Measurements from ENCODE around the gene DUSP1.

GRCh38 chr5:172758077-172758833 lies 12.7 kb downstream of the DUSP1 start:
- TF ChIP-seq, protein P1, sequence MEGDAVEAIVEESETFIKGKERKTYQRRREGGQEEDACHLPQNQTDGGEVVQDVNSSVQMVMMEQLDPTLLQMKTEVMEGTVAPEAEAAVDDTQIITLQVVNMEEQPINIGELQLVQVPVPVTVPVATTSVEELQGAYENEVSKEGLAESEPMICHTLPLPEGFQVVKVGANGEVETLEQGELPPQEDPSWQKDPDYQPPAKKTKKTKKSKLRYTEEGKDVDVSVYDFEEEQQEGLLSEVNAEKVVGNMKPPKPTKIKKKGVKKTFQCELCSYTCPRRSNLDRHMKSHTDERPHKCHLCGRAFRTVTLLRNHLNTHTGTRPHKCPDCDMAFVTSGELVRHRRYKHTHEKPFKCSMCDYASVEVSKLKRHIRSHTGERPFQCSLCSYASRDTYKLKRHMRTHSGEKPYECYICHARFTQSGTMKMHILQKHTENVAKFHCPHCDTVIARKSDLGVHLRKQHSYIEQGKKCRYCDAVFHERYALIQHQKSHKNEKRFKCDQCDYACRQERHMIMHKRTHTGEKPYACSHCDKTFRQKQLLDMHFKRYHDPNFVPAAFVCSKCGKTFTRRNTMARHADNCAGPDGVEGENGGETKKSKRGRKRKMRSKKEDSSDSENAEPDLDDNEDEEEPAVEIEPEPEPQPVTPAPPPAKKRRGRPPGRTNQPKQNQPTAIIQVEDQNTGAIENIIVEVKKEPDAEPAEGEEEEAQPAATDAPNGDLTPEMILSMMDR (IDR thresholded peaks at IDR 0.05), result no peak
- TF ChIP-seq POLR2A (IDR thresholded peaks at IDR 0.05), result no peak
- peak in 1 of 3 donors; percentile 8 for TF ChIP-seq POLR2AphosphoS5 (IDR thresholded peaks at IDR 0.05)

Measured in transverse colon (tissue), 4 donors.